BLaER1 treated with 17β-estradiol and CSF1 and Interleukin-3, amounts not matched to agents 10 nM and 100 nM (cell line): ENCODE measurements around the gene MADCAM1.

Experiments used
- H3K27ac ChIP-seq, 11 experiments: shearing (Covaris generic); formaldehyde crosslinking; 2 replicates each; pipeline ENCODE4 v1.8.1; 2022
- H3K27me3 ChIP-seq, 11 experiments: shearing (Covaris generic); formaldehyde crosslinking; 2 replicates each; pipeline ENCODE4 v1.8.1; 2022
- H3K36me3 ChIP-seq, 11 experiments: shearing (Covaris generic); formaldehyde crosslinking; 2 replicates each; pipeline ENCODE4 v1.8.1; 2022
- H3K4me1 ChIP-seq, 10 experiments: shearing (Covaris generic); formaldehyde crosslinking; 2 replicates each; pipeline ENCODE4 v1.8.1; 2022
- H3K4me2 ChIP-seq, 11 experiments: shearing (Covaris generic); formaldehyde crosslinking; 2 replicates each; pipeline ENCODE4 v1.8.1; 2022
- H3K4me3 ChIP-seq, 10 experiments: shearing (Covaris generic); formaldehyde crosslinking; 2 replicates each; pipeline ENCODE4 v1.8.1; 2022
- H3K9ac ChIP-seq, 11 experiments: shearing (Covaris generic); formaldehyde crosslinking; 2 replicates each; pipeline ENCODE4 v1.8.1; 2022
- H3K9me3 ChIP-seq, 11 experiments: shearing (Covaris generic); formaldehyde crosslinking; replicated peaks in 1 of 11; 2 replicates each; pipeline ENCODE4 v1.8.1; 2022
- H4K20me1 ChIP-seq, 11 experiments: shearing (Covaris generic); formaldehyde crosslinking; 2 replicates each; pipeline ENCODE4 v1.8.1; 2022
- Cebpa-rat ChIP-seq, 11 experiments: shearing (Covaris generic); IDR thresholded peaks; 2 replicates each; pipeline ENCODE4 v1.8.1; 2022

MADCAM1 gene

DNA sequence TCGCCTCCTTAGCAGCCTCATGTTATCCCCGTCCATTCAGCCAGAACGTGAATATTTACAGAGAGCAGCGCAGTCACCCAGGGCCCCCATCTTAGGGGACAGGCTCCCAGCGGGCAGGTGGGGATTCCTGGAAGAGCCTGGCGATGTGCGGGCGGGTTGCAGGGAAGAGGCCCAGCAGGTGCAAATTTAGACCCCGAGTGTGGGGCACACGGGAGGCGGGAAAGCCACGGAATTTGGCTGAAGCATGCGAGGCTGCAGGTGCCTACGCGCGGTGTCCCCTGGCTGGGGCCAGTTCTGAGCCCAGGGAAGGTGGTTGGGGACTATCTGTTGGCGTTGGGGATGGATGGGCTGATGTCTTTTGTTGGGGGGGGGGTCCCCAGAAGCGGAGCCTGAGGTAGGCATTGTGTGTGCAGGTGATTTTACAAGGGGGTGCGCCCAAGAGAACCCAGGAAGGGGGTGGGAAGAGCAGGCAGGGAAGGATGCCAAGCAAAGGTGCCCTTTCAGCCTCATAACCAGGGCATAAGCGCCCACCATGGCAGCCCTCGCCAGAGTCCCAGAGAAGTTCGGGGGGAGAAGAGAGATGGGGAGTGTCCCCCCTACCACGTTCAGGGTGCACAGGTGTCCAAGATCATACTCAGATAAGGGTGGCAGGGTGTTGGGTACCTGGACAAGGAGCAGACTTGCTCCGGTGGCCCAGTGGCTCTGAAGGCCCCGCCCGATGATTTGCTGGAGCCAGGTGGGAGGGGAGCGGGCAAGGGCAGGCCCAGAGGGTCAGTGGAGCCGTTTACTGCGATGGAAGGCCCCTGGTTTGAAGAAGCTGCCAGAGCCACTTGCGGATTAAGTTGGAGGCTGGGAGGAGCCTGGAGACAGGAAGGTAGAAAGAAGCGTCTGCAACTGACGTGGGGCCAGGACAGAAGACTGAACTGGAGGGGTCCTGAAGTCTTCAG lies 12.2 kb downstream of the MADCAM1 start:
- peak overlapping the region; percentile 84 to 97 (median 92) for H3K4me3 ChIP-seq
- H3K27ac ChIP-seq: peak overlapping the region; percentile 91 to 98 (median 93); a peak in 20 of 22 replicates
- peaks cover 60 to 83% (median 71%) of the 10 kb centered on the region in 10 experiments for H3K4me1 ChIP-seq
- H3K27me3 ChIP-seq: no peaks in the 10 kb centered on the region
- peak overlapping the region; percentile 90 to 99 (median 95) for H3K9ac ChIP-seq
- H3K9me3 ChIP-seq: peaks cover 0 to 3% (median 0%) of the 10 kb centered on the region in 11 experiments; a peak in 1 of 22 replicates
- H4K20me1 ChIP-seq: peaks cover 0 to 49% (median 27%) of the 10 kb centered on the region in 11 experiments; a peak in 20 of 22 replicates
- peak overlapping the region; percentile 90 to 100 (median 99) for H3K4me2 ChIP-seq
- no peak for TF ChIP-seq Cebpa-rat (IDR thresholded peaks at IDR 0.05)
- peaks cover 0 to 13% (median 9%) of the 10 kb centered on the region in 11 experiments; a peak in 12 of 22 replicates for H3K36me3 ChIP-seq

DNA sequence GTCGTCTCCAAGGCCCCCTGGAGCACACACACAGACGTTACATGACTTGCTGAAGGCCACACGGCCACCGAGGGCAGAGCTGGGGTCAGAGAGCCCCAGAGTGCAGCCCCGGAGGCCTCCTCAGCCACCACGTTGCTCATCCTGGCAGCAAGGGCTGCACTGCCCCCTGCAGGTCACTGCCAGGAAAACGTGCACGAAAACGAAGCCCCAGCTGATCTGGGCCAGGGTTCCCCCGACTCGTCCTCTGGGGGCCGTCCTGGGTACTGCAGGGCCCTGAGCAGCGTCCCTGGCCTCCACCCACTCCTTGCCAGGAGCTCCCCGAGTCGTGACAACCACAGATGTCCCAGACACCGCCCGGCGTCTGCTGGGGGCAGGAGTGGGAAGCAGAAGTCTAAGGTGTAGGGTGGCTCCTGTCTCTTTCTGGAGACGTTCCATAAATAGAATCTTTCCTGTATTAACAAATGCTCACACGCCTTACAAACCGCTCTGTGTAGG lies 14.4 kb downstream of the MADCAM1 start:
- Histone ChIP-seq H3K9ac (peak overlapping the region; percentile 64 to 77 (median 73)), H3K9me3 (0 out of 22 replicates have a peak, but pooled peaks cover 0 to 3% (median 0%) of the 10 kb centered on the region in 11 experiments), H3K27me3 (no peaks in the 10 kb centered on the region), H3K4me1 (peaks cover 58 to 79% (median 72%) of the 10 kb centered on the region in 10 experiments), H3K4me3 (peak overlapping the region; percentile 37 to 67 (median 51)), H3K36me3 (peaks cover 0 to 30% (median 14%) of the 10 kb centered on the region in 11 experiments; a peak in 17 of 22 replicates), H4K20me1 (peaks cover 11 to 66% (median 44%) of the 10 kb centered on the region in 11 experiments; a peak in 21 of 22 replicates), H3K4me2 (peak overlapping the region; percentile 90 to 100 (median 99)), H3K27ac (peak overlapping the region; percentile 51 to 98 (median 80))
- TF ChIP-seq Cebpa-rat (IDR thresholded peaks at IDR 0.05): no peak

- peak overlapping the region; percentile 90 to 100 (median 99) for H3K4me2 ChIP-seq
- peak overlapping the region; percentile 64 to 77 (median 73) for H3K9ac ChIP-seq
- H3K27me3 ChIP-seq: no peaks in the 10 kb centered on the region
- peaks cover 11 to 66% (median 44%) of the 10 kb centered on the region in 11 experiments; a peak in 21 of 22 replicates for H4K20me1 ChIP-seq
- H3K27ac ChIP-seq: peak overlapping the region; percentile 51 to 98 (median 80)
- H3K9me3 ChIP-seq: 0 out of 22 replicates have a peak, but pooled peaks cover 0 to 3% (median 0%) of the 10 kb centered on the region in 11 experiments
- peak in 3 of 11 experiments; percentile 19 to 82 (median 29); a peak in 4 of 22 replicates for TF ChIP-seq Cebpa-rat (IDR thresholded peaks at IDR 0.05)
- H3K4me1 ChIP-seq: peaks cover 52 to 75% (median 69%) of the 10 kb centered on the region in 10 experiments
- H3K36me3 ChIP-seq: peaks cover 0 to 30% (median 14%) of the 10 kb centered on the region in 11 experiments; a peak in 17 of 22 replicates
- peak overlapping the region; percentile 37 to 67 (median 51) for H3K4me3 ChIP-seq
Observed at GRCh38 chr19:511101-511851, 15.0 kb downstream of the MADCAM1 start.

DNA sequence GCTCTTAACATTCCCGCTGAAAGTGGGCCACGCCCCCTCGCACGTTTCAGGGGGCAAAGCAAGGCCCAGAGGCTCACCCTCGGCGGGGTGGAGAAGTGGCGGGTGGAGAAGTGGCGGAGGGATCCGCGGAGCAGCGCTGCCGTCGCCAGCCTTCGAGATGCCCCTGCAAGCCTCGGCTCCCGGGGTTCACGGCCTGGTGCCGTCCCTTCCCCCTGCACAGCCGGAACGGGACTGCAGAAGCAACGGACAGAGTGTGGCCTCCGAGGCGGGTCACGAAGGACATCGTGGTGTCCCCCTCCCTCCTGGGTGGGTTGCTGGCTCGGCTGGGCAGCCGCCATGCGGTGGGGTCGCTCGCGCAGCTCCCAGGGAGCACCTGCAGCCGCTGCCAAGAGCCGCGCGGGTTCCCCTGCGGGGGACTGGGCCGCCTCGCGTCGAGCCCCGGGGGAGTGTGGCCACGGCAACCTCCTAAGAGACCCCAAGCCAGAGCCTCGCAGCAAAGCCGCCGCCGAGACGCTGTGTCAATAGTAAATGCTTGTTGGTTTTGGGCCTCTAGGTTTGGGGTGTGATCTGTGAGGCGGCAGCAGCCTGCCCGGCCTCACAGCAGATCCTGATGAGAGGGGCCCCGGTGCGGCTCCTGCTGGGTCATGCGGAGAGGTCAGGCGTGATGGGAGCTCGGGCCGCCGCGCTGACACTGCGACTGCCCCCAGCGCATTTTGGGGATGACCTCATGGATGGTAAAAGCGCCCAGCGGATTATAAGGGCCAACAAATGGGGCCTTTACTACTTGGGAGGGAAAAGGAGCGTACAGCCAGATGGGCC lies 16.5 kb downstream of the MADCAM1 start:
- H3K36me3 ChIP-seq: peaks cover 0 to 30% (median 14%) of the 10 kb centered on the region in 11 experiments; a peak in 17 of 22 replicates
- H3K4me3 ChIP-seq: no peak overlapping the region
- 0 out of 22 replicates have a peak, but pooled peaks cover 0 to 3% (median 0%) of the 10 kb centered on the region in 11 experiments for H3K9me3 ChIP-seq
- H4K20me1 ChIP-seq: peaks cover 11 to 66% (median 44%) of the 10 kb centered on the region in 11 experiments; a peak in 21 of 22 replicates
- H3K9ac ChIP-seq: peak overlapping the region in 8 of 11 experiments; percentile 19 to 63 (median 45); a peak in 11 of 22 replicates
- H3K4me2 ChIP-seq: peak overlapping the region; percentile 13 to 100 (median 99); a peak in 21 of 22 replicates
- TF ChIP-seq Cebpa-rat (IDR thresholded peaks at IDR 0.05): no peak
- H3K27me3 ChIP-seq: no peaks in the 10 kb centered on the region
- peaks cover 49 to 75% (median 67%) of the 10 kb centered on the region in 10 experiments for H3K4me1 ChIP-seq
- H3K27ac ChIP-seq: peak overlapping the region in 7 of 11 experiments; percentile 18 to 98 (median 77); a peak in 8 of 22 replicates

DNA sequence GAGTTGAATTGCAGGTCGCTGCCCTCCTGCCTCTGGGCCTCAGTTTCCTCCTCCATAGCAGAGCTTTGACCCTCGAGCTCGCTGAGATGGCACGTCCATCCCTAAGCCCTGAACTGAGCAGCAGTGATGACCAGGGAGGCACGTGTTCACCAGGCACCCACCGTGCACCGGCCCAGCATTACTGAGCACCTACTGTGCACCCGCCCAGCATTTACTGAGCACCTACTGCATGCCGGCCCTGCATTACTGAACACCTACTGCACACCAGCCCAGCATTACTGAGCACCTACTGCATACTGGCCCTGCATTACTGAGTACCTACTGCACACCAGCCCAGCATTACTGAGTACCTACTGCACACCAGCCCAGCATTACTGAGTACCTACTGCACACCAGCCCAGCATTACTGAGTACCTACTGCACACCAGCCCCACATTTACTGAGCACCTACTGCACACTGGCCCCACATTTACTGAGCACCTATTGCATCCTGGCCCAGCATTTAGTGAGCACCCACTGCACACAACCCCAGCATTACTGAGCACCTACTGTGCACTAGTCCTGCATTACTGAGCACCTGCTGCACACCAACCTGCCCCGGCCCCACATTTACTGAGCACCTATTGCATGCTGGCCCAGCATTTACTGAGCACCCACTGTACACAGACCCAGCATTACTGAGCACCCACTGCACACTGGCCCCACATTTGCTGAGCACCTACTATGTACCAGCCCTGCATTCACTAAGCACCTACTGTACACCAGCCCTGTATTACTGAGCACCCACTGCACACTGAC lies 17.3 kb downstream of the MADCAM1 start:
- H3K9me3 ChIP-seq: 0 out of 22 replicates have a peak, but pooled peaks cover 0 to 3% (median 0%) of the 10 kb centered on the region in 11 experiments
- H3K36me3 ChIP-seq: peaks cover 0 to 30% (median 14%) of the 10 kb centered on the region in 11 experiments; a peak in 17 of 22 replicates
- H3K27ac ChIP-seq: peak overlapping the region in 3 of 11 experiments; percentile 51 to 98 (median 77); a peak in 1 of 22 replicates
- H3K9ac ChIP-seq: peak overlapping the region in 6 of 11 experiments; percentile 19 to 63 (median 56); a peak in 9 of 22 replicates
- no peak overlapping the region for H3K4me3 ChIP-seq
- peak overlapping the region in 10 of 11 experiments; percentile 13 to 100 (median 99); a peak in 17 of 22 replicates for H3K4me2 ChIP-seq
- no peak for TF ChIP-seq Cebpa-rat (IDR thresholded peaks at IDR 0.05)
- peaks cover 43 to 68% (median 60%) of the 10 kb centered on the region in 10 experiments for H3K4me1 ChIP-seq
- H4K20me1 ChIP-seq: peaks cover 11 to 58% (median 44%) of the 10 kb centered on the region in 11 experiments; a peak in 21 of 22 replicates
- no peaks in the 10 kb centered on the region for H3K27me3 ChIP-seq

GRCh38 chr19:514166-514663 lies 17.9 kb downstream of the MADCAM1 start:
- TF ChIP-seq Cebpa-rat (IDR thresholded peaks at IDR 0.05): no peak
- peak overlapping the region in 4 of 11 experiments; percentile 90 to 100 (median 98); a peak in 3 of 22 replicates for H3K4me2 ChIP-seq

More at GRCh38 chr19:514166-514663, 17.9 kb downstream of the MADCAM1 start:
- Histone ChIP-seq H3K27ac (no peak overlapping the region), H3K36me3 (peaks cover 3 to 29% (median 17%) of the 10 kb centered on the region in 11 experiments; a peak in 20 of 22 replicates), H3K9me3 (0 out of 22 replicates have a peak, but pooled peaks cover 0 to 3% (median 0%) of the 10 kb centered on the region in 11 experiments), H3K27me3 (no peaks in the 10 kb centered on the region), H3K4me1 (peaks cover 36 to 62% (median 53%) of the 10 kb centered on the region in 10 experiments), H3K9ac (no peak overlapping the region), H3K4me3 (no peak overlapping the region), H4K20me1 (peaks cover 11 to 52% (median 40%) of the 10 kb centered on the region in 11 experiments; a peak in 21 of 22 replicates)
